Kidney (tissue), 14 donors: Measurements from ENCODE around the gene HTRA3. TPM values are rescaled to one million over a fixed set of nuclear protein-coding genes. Genes with fewer than 3 reads are reported as not detected.

Experiments used
- DNase-seq, 5 donors: peaks; one replicate each; pipeline ENCODE4 v3.0.0-alpha.2; 2013 to 2020
- FAIRE-seq: peaks from 2 replicates; lab custom pipeline; 2012; peaks lifted over from hg19 to GRCh38; lab: Jason Lieb, UNC
- H3K27ac ChIP-seq, 2 donors: one replicate each; pipeline ENCODE4 v1.7.0; 2013; ENCODE audit warnings: low read depth in 2 of 2, low read length in 2 of 2, inconsistent platforms in 1 of 2
- H3K27me3 ChIP-seq: one replicate; pipeline ENCODE4 v1.7.1; 2013; ENCODE audit warnings: low read length, inconsistent platforms; ENCODE audit not compliant: control insufficient read depth, insufficient read depth
- H3K36me3 ChIP-seq, 3 donors: one replicate each; pipeline versions ENCODE4 v1.7.0 to v1.7.1; 2013; ENCODE audit warnings: low read length in 3 of 3, control low read depth in 1 of 3, inconsistent platforms in 1 of 3; ENCODE audit not compliant: insufficient read depth in 3 of 3, control insufficient read depth in 2 of 3
- H3K4me1 ChIP-seq, 3 donors: one replicate each; pipeline versions ENCODE4 v1.7.0 to v1.7.1; 2013; ENCODE audit warnings: low read length in 3 of 3, inconsistent platforms in 1 of 3, low read depth in 1 of 3; ENCODE audit not compliant: control insufficient read depth in 2 of 3, insufficient read depth in 2 of 3
- H3K4me3 ChIP-seq, 3 donors: one replicate each; pipeline versions ENCODE4 v1.7.0 to v1.8.1; 2013; ENCODE audit warnings: low read length in 3 of 3, control low read depth in 1 of 3, inconsistent platforms in 1 of 3
- H3K9ac ChIP-seq, 3 donors: one replicate each; pipeline versions ENCODE4 v1.7.0 to v1.7.1; 2013; ENCODE audit warnings: low read length in 3 of 3, control low read depth in 1 of 3, inconsistent platforms in 1 of 3
- H3K9me3 ChIP-seq, 3 donors: one replicate each; pipeline versions ENCODE4 v1.7.0 to v1.7.1; 2013; ENCODE audit warnings: low read length in 3 of 3, control low read depth in 1 of 3, inconsistent platforms in 1 of 3; ENCODE audit not compliant: control insufficient read depth in 2 of 3, insufficient read depth in 1 of 3
- CTCF ChIP-seq: IDR thresholded peaks from 3 replicates; pipeline ENCODE4 v1.5.1; 2012; ENCODE audit warnings: mild to moderate bottlenecking, moderate library complexity, borderline replicate concordance; ENCODE audit not compliant: insufficient read depth; ENCODE audit errors: extremely low read depth
- intact Hi-C: fragments of 100-400 bp; cut with DNase I; formaldehyde crosslinking; loops from one replicate; pipeline ENCODE4 v1.11.1; 2022
- polyA plus RNA-seq: library from polyadenylated mRNA; stranded (reverse); fragments of 350-450 nt; fragmentation: Illumina TruSeq; extraction: RNeasy Lipid Tissue Mini Kit (QIAGEN cat#74804); gene quantifications from one replicate; pipeline ENCODE4 v1.2.3, GENCODE V29; 2014; ENCODE audit warnings: low read depth, low replicate concordance; ENCODE audit not compliant: insufficient read depth
- total RNA-seq: library from RNA; stranded (reverse); fragmentation: NEBNext Ultra II Directional; extraction: Animal tissue kit (Norgen Biotek cat#: 25700); gene quantifications from one replicate; pipeline ENCODE4 v1.2.1, GENCODE V29; 2021
- donor health status: control.
- donor health status: control.
- donor health status: control.
- donor health status: control.
- donor health status: control.
- donor health status: DM: yes; HTN: yes; CAD: no.
- donor health status: Normal renal cell carcinoma (clear cell type).

The HTRA3 gene
- total and polyA plus RNA-seq, 2 donors from 2014 or later, result 1.7 to 6.5 TPM

DNA sequence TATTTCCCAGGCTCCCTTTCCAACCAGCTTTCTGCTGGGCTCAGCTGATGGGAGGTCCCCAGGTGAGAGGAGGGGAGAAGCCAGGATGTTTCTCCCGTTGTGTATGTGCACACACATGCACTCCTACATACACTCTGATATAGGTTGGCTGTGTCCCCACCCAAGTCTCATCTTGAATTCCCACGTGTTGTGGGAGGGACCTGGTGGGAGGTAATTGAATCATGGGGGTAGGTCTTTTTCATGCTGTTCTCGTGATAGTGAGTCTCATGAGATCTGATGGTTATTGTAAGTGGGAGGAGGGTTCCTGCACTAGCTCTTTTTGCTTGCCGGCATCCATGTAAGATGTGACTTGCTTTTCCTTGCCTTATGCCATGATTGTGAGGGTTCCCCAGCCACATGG is 11.7 kb upstream of the HTRA3 start:
- H3K36me3 ChIP-seq, result no peaks in the 10 kb centered on the region
- H3K27ac ChIP-seq, result no peak overlapping the region
- H3K4me1 ChIP-seq, result peaks cover 0 to 2% (median 0%) of the 10 kb centered on the region in 3 donors
- H3K9ac ChIP-seq, result no peak overlapping the region
- TF ChIP-seq CTCF, result no peak
- no peak for DNase-seq
- no peak for FAIRE-seq
- intact Hi-C loops, result no loop called here
- H3K27me3 ChIP-seq, result no peaks in the 10 kb centered on the region
- H3K9me3 ChIP-seq, result no peaks in the 10 kb centered on the region
- H3K4me3 ChIP-seq, result no peak overlapping the region

- FAIRE-seq, result no peak
- no peaks in the 10 kb centered on the region for H3K9me3 ChIP-seq
- no peaks in the 10 kb centered on the region for H3K27me3 ChIP-seq
- no peaks in the 10 kb centered on the region for H3K36me3 ChIP-seq
- TF ChIP-seq CTCF, result no peak
- intact Hi-C loops, result no loop called here
- H3K4me1 ChIP-seq, result no peaks in the 10 kb centered on the region
- DNase-seq, result no peak
- no peak overlapping the region for H3K9ac ChIP-seq
- H3K27ac ChIP-seq, result no peak overlapping the region
- no peak overlapping the region for H3K4me3 ChIP-seq
Observed at GRCh38 chr4:8258552-8259212, 10.9 kb upstream of the HTRA3 start.

GRCh38 chr4:8259743-8260430 is 9.7 kb upstream of the HTRA3 start:
- H3K4me3 ChIP-seq, result no peak overlapping the region
- H3K27me3 ChIP-seq, result no peaks in the 10 kb centered on the region
- H3K9me3 ChIP-seq, result no peaks in the 10 kb centered on the region
- H3K9ac ChIP-seq, result no peak overlapping the region
- no peak overlapping the region for H3K27ac ChIP-seq
- H3K4me1 ChIP-seq, result no peaks in the 10 kb centered on the region
- intact Hi-C loops, result loop anchor here (10.0 kb wide), 1 partner anchor 135 kb away; no protein-coding TSS in a partner anchor
- no peak for FAIRE-seq
- H3K36me3 ChIP-seq, result no peaks in the 10 kb centered on the region
- DNase-seq, result no peak
- no peak for TF ChIP-seq CTCF
